HG02884 (cell line): ENCODE results near the gene ZNF423.
"Not testable (repeated sequence)": the region's sequence is repeated elsewhere in the genome, so short reads cannot be mapped to it uniquely, and the experiment has no call there.

Source experiments
- ATAC-seq: cut with Tn5 transposase; IDR thresholded peaks from one replicate; pipeline ENCODE4 v1.9.1; 2021; ENCODE audit warnings: mild to moderate bottlenecking, moderate library complexity; ENCODE audit not compliant: unreplicated experiment

Gene ZNF423

DNA sequence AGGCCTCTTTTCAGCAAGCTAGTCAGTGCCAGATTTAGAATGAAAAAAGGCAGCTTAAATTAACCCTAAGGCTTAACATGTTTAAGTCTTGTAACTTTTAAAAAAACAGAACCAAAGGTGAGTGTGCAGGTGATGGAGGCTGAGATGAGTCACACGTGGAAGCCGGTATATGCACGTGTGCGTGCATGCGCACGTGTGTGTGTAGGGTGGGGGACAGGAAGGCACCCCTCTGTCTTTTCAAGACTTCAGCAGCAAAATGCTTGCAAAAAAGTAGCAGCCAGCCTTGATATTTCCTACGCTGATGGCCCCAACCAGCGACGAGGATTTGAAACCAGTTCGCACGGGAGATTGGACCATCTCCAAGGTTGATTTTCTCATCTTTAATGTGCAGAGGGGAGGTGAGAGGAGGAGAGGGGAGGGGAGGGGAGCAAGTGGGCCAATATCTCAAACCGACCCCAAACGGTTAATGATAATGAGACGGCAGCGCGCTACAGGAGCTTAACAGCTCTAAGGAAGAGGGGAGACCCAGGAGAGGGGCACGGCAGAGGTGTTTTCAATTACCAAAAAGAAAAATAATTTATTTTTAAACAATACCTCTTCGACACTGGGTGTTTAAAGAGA lies 154.7 kb downstream of the ZNF423 start:
- no peak for ATAC-seq

- no peak for ATAC-seq
These were observed 155.5 kb downstream of the ZNF423 start for GRCh38 chr16:49700251-49701064.

- ATAC-seq, result no peak
These were observed 156.1 kb downstream of the ZNF423 start for GRCh38 chr16:49699841-49700175.

- ATAC-seq, result no peak
These were observed 156.7 kb downstream of the ZNF423 start for GRCh38 chr16:49698931-49699840.

- no peak for ATAC-seq
These were observed 157.5 kb downstream of the ZNF423 start for GRCh38 chr16:49698453-49698815.

DNA sequence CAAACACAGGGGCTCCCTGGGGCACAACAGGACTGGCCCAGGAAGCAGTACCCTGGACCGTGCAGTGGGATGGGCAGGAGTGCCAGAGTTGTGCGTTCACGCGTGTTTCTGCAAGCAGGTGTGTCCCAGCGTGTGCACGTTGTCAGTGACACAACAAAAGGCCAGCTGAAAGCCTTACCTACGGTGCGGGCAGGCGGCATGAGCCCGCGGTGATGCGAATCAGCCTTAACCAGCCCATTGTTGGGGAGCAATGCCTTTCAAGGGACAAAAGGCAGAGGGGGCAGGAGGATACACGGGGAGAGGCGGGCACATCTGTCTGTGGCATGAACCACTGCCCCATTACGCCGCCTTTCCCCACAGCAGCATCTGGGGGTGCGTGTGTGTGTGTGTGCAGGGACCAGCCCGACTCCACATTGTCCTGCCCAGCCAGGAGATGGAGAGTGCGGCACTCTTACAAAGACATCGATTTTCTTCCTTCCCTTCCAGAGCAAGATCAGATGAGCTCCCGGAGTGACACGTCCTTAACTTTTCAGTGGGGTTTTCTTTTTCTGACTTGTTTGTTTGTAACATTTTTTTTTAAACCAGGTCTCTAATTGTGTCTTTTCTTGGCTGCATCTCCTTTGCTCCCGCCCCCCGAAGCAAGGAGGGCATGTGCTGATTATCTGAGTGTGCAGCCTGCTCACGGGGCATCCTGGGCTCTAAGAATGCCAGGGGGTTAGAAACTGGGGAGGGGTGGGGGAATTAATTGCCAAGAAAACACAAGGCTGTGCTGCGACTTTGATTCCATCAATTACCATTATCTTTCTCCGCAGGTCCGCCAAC lies 158.1 kb downstream of the ZNF423 start:
- ATAC-seq, result no peak

- ATAC-seq, result no peak
These were observed 159.4 kb downstream of the ZNF423 start for GRCh38 chr16:49696414-49697101.

DNA sequence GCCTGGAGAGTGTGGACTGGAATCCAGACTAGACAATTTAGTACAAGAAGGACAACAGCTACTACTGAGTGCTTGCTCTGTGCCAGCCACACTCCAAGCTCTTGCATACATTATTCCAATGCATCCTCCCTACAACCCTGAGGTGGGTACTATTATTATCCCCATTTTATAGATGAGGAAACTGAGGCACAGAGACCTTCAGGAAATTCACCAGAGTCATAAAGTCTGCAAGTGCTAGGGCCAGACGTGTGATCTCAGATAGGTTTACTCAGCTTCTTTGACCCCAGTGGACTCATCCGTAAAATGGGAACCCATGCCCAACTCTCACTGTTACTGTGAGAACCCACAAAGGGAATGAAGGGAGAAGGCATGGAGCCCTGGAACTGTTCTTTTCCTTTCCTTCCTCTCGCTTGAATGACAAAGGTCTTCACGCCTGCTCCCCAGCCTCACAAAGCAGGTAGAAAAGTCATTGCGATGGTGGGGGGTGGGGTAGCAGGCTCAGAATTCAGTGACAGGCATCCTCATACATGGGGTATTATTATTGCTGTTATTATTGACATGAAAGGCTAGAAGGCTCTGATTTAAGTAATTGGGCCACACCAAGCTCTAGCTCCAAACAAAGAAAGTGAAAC lies 160.0 kb downstream of the ZNF423 start:
- ATAC-seq, result no peak

- ATAC-seq, result no peak
These were observed 162.5 kb downstream of the ZNF423 start for GRCh38 chr16:49693445-49693844.

- ATAC-seq, result no peak
These were observed 165.1 kb downstream of the ZNF423 start for GRCh38 chr16:49690778-49691177.

- ATAC-seq, result no peak
These were observed 167.7 kb downstream of the ZNF423 start for GRCh38 chr16:49688036-49688697.

- no peak for ATAC-seq
These were observed 168.4 kb downstream of the ZNF423 start for GRCh38 chr16:49687476-49688002.

GRCh38 chr16:49684696-49685095 lies 171.2 kb downstream of the ZNF423 start:
- ATAC-seq, result no peak

DNA sequence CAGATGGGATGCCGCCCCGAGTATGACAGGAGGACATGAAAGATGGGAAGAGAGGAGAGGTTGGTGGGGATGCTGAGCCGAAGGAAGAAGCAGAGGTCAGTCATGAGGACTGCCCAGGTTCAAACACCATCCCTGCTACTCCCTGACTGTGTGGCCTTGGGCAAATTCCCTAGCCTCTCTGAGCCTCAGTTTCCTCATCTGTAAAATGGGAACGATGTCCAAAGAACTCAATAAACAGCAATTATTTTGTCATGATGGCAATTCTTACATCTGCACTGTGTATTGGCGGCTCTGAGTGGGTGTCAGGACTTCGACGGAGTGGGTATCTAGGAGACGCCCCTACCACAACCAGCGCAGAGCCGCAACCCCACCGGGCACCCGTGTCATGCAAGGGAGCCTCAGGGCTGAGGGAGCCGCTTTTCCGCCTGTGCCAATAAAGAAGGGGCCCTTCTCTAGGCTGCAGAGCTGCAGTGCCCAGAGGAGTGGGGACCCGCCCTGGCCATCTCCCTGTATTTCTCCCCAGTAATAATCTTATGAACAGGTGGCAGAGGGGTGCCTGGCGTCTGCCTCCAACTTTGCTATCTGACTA lies 173.2 kb downstream of the ZNF423 start:
- ATAC-seq, result no peak

GRCh38 chr16:49681217-49681883 lies 174.6 kb downstream of the ZNF423 start:
- no peak for ATAC-seq

- no peak for ATAC-seq
These were observed 176.8 kb downstream of the ZNF423 start for GRCh38 chr16:49679095-49679494.

DNA sequence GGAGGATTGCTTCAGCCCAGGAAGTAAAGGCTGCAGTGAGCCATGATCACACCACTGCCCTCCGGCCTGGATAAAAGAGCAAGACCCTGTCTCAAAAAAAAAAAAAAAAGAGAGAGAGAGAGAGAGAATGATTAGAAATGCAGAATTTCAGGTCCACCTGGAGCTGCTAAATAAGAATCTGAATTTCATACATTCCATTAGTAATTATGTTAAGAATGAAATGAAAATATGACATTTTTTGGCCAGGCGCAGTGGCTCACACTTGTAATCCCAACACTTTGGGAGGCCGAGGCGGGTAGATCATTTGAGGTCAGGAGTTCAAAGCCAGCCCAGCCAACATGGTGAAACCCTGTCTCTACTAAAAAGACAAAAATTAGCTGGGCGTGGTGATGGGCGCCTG lies 178.3 kb downstream of the ZNF423 start:
- not testable (repeated sequence) for ATAC-seq

GRCh38 chr16:49675413-49675812 lies 180.5 kb downstream of the ZNF423 start:
- no peak for ATAC-seq
